SK-N-SH treated with all-trans-retinoic acid at 6 μM for 48 hours (cell line): Measurements from ENCODE around the gene BRI3.
A peak's percentile ranks its signal among the peaks of the same experiment; 100 is the strongest.

Experiments used
- ATAC-seq: fragments of 200-7000 bp; cut with Tn5 transposase; 3 replicates; pipeline ENCODE4 v1.9.1; 2020; ENCODE audit warnings: mild to moderate bottlenecking, moderate library complexity
- ARNTL ChIP-seq: fragments of 450-650 bp; formaldehyde crosslinking; IDR thresholded peaks from 2 replicates; pipeline ENCODE4 v1.5.0; 2020; ENCODE audit warnings: low read depth, mild to moderate bottlenecking, moderate library complexity, borderline replicate concordance
- BACH2 ChIP-seq: fragments of 250-450 bp; sonication (Bioruptor Pico); IDR thresholded peaks from 2 replicates; pipeline ENCODE4 v1.9.0; 2021; ENCODE audit warnings: mild to moderate bottlenecking, borderline replicate concordance
- CREB5 ChIP-seq: fragments of 250-450 bp; sonication (Bioruptor Pico); IDR thresholded peaks from 2 replicates; pipeline ENCODE4 v1.5.1; 2020; ENCODE audit warnings: low read depth, mild to moderate bottlenecking, moderate library complexity
- CSDC2 ChIP-seq: fragments of 250-450 bp; sonication (Bioruptor Pico); IDR thresholded peaks from 2 replicates; pipeline ENCODE4 v1.5.0; 2020; ENCODE audit warnings: mild to moderate bottlenecking, moderate library complexity
- ESRRG ChIP-seq: fragments of 250-450 bp; sonication (Bioruptor Pico); IDR thresholded peaks from 2 replicates; pipeline ENCODE4 v1.6.1; 2021; ENCODE audit warnings: mild to moderate bottlenecking
- GLIS3 ChIP-seq: fragments of 250-450 bp; sonication (Bioruptor Pico); IDR thresholded peaks from 2 replicates; pipeline ENCODE4 v1.5.0; 2020; ENCODE audit warnings: mild to moderate bottlenecking, moderate library complexity
- ISL1 ChIP-seq: fragments of 250-450 bp; sonication (Bioruptor Pico); IDR thresholded peaks from 2 replicates; pipeline ENCODE4 v2.1.2; 2022; ENCODE audit warnings: mild to moderate bottlenecking, moderate library complexity
- OSR1 ChIP-seq: fragments of 250-450 bp; sonication (Bioruptor Pico); IDR thresholded peaks from 2 replicates; pipeline ENCODE4 v1.8.0; 2022; ENCODE audit warnings: moderate library complexity, mild to moderate bottlenecking, inconsistent platforms
- PATZ1 ChIP-seq: fragments of 250-450 bp; sonication (Bioruptor Pico); IDR thresholded peaks from 2 replicates; pipeline ENCODE4 v1.8.0; 2020; ENCODE audit warnings: mild to moderate bottlenecking, moderate library complexity, borderline replicate concordance
- RARB ChIP-seq: fragments of 250-450 bp; sonication (Bioruptor Pico); IDR thresholded peaks from 2 replicates; pipeline ENCODE4 v1.8.0; 2021; ENCODE audit warnings: mild to moderate bottlenecking, moderate library complexity
- SNAI2 ChIP-seq: fragments of 250-450 bp; sonication (Bioruptor Pico); IDR thresholded peaks from 2 replicates; pipeline ENCODE4 v1.5.0; 2020; ENCODE audit warnings: mild to moderate bottlenecking, moderate library complexity
- TCF4 ChIP-seq: fragments of 250-450 bp; sonication (Bioruptor Pico); IDR thresholded peaks from 2 replicates; pipeline ENCODE4 v1.8.0; 2021; ENCODE audit warnings: mild to moderate bottlenecking, moderate library complexity, borderline replicate concordance
- TOX ChIP-seq: fragments of 250-450 bp; sonication (Bioruptor Pico); IDR thresholded peaks from 2 replicates; pipeline ENCODE4 v1.8.0; 2021; ENCODE audit warnings: mild to moderate bottlenecking, moderate library complexity, borderline replicate concordance
- ZC3H10 ChIP-seq: fragments of 250-450 bp; sonication (Bioruptor Pico); IDR thresholded peaks from 2 replicates; pipeline ENCODE4 v1.5.1; 2021; ENCODE audit warnings: mild to moderate bottlenecking, moderate library complexity
- ZFP3 ChIP-seq: fragments of 250-450 bp; sonication (Bioruptor Pico); IDR thresholded peaks from 2 replicates; pipeline ENCODE4 v1.5.0; 2020; ENCODE audit warnings: mild to moderate bottlenecking, moderate library complexity
- ZFP30 ChIP-seq: fragments of 450-650 bp; formaldehyde crosslinking; IDR thresholded peaks from 2 replicates; pipeline ENCODE4 v1.5.0; 2022; ENCODE audit warnings: mild to moderate bottlenecking, moderate library complexity
- ZNF565 ChIP-seq: fragments of 450-650 bp; formaldehyde crosslinking; conservative IDR thresholded peaks from 2 replicates; pipeline ENCODE4 v1.5.0; 2020; ENCODE audit warnings: low read depth, mild to moderate bottlenecking, moderate library complexity
- ZNF8 ChIP-seq: fragments of 450-650 bp; formaldehyde crosslinking; IDR thresholded peaks from 2 replicates; pipeline ENCODE4 v1.5.0; 2020; ENCODE audit warnings: mild to moderate bottlenecking, moderate library complexity
- TF ChIP-seq, protein P1 (sequence below): fragments of 250-450 bp; sonication (Bioruptor Pico); IDR thresholded peaks from 2 replicates; pipeline ENCODE4 v1.5.1; 2021; ENCODE audit warnings: mild to moderate bottlenecking, moderate library complexity
- TF ChIP-seq, protein P2 (sequence below): fragments of 250-450 bp; sonication (Bioruptor Pico); IDR thresholded peaks from 2 replicates; pipeline ENCODE4 v1.5.0; 2020; ENCODE audit warnings: mild to moderate bottlenecking, moderate library complexity
- TF ChIP-seq, protein P3 (sequence below): fragments of 250-450 bp; sonication (Bioruptor Pico); IDR thresholded peaks from 2 replicates; pipeline ENCODE4 v1.8.0; 2021; ENCODE audit warnings: low read depth, mild to moderate bottlenecking, moderate library complexity, borderline replicate concordance

Gene BRI3

GRCh38 chr7:98280296-98280695, 1.2 kb upstream of the BRI3 start (continued):
- no peak for TF ChIP-seq TOX (CRISPR knock-in tag)

GRCh38 chr7:98281757-98282606, 496 bp downstream of the BRI3 start:
- TF ChIP-seq ISL1 (CRISPR knock-in tag) = no peak
- ATAC-seq = peak; percentile 0; the same call in 1 of the 3 replicates

DNA sequence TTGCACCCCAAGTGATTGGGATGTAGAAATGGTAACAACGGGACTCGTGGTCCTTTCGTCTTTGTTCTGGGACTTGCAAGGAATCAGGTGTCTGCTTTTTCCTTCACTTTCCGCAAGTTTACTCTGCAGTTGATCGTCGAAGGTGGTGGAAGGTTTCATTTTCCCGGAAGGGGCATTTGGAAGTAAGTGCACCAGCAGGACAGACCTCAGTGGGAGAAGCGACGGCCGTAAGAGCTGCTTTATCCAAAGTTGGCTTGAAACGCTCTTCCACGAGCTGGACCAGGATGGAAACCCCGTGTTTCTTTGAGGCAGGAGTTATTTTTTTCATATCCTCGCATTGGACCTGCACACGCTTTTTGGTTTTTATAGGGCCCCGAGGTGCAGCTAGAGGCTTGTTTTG, 1.2 kb downstream of the BRI3 start:
- TF ChIP-seq ZC3H10 (CRISPR knock-in tag) = no peak
- TF ChIP-seq CSDC2 = no peak
- TF ChIP-seq ZFP3 (CRISPR knock-in tag) = no peak
- TF ChIP-seq, protein P1, sequence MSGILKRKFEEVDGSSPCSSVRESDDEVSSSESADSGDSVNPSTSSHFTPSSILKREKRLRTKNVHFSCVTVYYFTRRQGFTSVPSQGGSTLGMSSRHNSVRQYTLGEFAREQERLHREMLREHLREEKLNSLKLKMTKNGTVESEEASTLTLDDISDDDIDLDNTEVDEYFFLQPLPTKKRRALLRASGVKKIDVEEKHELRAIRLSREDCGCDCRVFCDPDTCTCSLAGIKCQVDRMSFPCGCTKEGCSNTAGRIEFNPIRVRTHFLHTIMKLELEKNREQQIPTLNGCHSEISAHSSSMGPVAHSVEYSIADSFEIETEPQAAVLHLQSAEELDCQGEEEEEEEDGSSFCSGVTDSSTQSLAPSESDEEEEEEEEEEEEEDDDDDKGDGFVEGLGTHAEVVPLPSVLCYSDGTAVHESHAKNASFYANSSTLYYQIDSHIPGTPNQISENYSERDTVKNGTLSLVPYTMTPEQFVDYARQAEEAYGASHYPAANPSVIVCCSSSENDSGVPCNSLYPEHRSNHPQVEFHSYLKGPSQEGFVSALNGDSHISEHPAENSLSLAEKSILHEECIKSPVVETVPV (CRISPR knock-in tag) = no peak
- no peak for TF ChIP-seq ZNF565
- no peak for TF ChIP-seq TCF4
- no peak for TF ChIP-seq SNAI2 (CRISPR knock-in tag)
- TF ChIP-seq OSR1 (CRISPR knock-in tag) = no peak
- TF ChIP-seq CREB5 (CRISPR knock-in tag) = no peak

DNA sequence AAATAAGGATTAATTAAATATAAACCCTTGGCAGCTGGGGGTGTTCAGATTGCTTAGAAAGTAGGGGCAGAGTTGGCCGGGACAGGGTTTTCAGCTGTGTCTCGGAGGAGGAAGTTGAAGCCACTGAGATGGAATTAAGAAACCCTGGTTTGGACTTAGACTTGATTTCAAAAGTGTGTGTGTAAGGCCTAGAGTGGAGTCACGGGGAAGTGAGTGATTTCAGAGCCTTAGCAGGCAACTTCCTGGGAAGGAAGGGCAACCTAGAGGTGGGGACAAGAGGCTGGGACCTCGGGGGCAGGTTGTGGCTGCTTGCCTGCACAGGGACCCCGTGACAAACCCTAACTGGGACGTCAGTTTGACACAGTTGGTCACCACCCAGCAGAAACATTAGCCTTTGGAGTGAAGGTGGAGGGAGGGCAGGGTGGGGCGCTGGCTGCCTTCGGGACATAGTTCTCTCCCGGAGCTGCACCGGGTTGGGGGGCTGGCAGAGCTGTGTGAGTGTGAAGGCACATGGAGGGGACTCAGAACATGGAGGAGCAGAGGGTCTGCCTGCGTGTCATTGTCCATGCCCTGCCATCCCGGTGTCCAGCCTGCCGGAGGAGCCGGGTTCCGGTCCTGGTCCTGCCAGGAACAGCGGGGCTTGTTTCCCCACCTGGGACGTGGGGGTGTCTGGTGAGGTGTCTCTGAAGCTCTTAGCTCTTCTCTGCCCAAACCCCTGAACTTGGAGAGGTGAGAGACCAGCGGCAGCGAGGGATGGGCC, 1.8 kb downstream of the BRI3 start:
- no peak for ATAC-seq
- TF ChIP-seq BACH2 (CRISPR knock-in tag) = no peak
- no peak for TF ChIP-seq CSDC2
- no peak for TF ChIP-seq ISL1 (CRISPR knock-in tag)
- TF ChIP-seq, protein P1 (CRISPR knock-in tag) = no peak
- TF ChIP-seq OSR1 (CRISPR knock-in tag) = no peak
- no peak for TF ChIP-seq ESRRG (CRISPR knock-in tag)
- no peak for TF ChIP-seq ZFP30 (CRISPR knock-in tag)
- TF ChIP-seq GLIS3 (CRISPR knock-in tag) = no peak
- no peak for TF ChIP-seq SNAI2 (CRISPR knock-in tag)
- no peak for TF ChIP-seq ZNF565
- no peak for TF ChIP-seq ARNTL (CRISPR knock-in tag)
- TF ChIP-seq ZNF8 (CRISPR knock-in tag) = no peak
- TF ChIP-seq RARB (CRISPR knock-in tag) = no peak
- TF ChIP-seq, protein P2, sequence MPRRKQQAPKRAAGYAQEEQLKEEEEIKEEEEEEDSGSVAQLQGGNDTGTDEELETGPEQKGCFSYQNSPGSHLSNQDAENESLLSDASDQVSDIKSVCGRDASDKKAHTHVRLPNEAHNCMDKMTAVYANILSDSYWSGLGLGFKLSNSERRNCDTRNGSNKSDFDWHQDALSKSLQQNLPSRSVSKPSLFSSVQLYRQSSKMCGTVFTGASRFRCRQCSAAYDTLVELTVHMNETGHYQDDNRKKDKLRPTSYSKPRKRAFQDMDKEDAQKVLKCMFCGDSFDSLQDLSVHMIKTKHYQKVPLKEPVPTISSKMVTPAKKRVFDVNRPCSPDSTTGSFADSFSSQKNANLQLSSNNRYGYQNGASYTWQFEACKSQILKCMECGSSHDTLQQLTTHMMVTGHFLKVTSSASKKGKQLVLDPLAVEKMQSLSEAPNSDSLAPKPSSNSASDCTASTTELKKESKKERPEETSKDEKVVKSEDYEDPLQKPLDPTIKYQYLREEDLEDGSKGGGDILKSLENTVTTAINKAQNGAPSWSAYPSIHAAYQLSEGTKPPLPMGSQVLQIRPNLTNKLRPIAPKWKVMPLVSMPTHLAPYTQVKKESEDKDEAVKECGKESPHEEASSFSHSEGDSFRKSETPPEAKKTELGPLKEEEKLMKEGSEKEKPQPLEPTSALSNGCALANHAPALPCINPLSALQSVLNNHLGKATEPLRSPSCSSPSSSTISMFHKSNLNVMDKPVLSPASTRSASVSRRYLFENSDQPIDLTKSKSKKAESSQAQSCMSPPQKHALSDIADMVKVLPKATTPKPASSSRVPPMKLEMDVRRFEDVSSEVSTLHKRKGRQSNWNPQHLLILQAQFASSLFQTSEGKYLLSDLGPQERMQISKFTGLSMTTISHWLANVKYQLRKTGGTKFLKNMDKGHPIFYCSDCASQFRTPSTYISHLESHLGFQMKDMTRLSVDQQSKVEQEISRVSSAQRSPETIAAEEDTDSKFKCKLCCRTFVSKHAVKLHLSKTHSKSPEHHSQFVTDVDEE (CRISPR knock-in tag) = no peak
- no peak for TF ChIP-seq PATZ1
- TF ChIP-seq, protein P3, sequence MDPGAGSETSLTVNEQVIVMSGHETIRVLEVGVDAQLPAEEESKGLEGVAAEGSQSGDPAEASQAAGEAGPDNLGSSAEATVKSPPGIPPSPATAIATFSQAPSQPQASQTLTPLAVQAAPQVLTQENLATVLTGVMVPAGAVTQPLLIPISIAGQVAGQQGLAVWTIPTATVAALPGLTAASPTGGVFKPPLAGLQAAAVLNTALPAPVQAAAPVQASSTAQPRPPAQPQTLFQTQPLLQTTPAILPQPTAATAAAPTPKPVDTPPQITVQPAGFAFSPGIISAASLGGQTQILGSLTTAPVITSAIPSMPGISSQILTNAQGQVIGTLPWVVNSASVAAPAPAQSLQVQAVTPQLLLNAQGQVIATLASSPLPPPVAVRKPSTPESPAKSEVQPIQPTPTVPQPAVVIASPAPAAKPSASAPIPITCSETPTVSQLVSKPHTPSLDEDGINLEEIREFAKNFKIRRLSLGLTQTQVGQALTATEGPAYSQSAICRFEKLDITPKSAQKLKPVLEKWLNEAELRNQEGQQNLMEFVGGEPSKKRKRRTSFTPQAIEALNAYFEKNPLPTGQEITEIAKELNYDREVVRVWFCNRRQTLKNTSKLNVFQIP (CRISPR knock-in tag) = no peak
- no peak for TF ChIP-seq TOX (CRISPR knock-in tag)
- no peak for TF ChIP-seq ZFP3 (CRISPR knock-in tag)
- TF ChIP-seq TCF4 = no peak

More for the DNA sequence above, 1.2 kb downstream of the BRI3 start:
- no peak for ATAC-seq
